HepG2 (cell line): ENCODE data around the gene STIM1. TPM values are rescaled to one million over a fixed set of nuclear protein-coding genes. Genes with fewer than 3 reads are reported as not detected.

Experiments
- ATAC-seq: fragments of 200-7000 bp; cut with Tn5 transposase; 3 replicates; pipeline ENCODE4 v1.9.1; 2020; ENCODE audit warnings: mild to moderate bottlenecking, moderate library complexity
- BruUV-seq: library from RNA; stranded (reverse); fragments of 400-500 nt; replicated peaks from 2 replicates; lab custom pipeline; 2021; lab: Mats Ljungman, UMichigan
- CTCF ChIA-PET: fragments of 300-600 bp; formaldehyde crosslinking; extraction: SDS; loops from one replicate; lab custom pipeline; 2021; ENCODE audit warnings: low total read pairs, inconsistent platforms, low intra/inter-chr PET ratio; lab: Yijun Ruan, JAX
- POLR2A ChIA-PET: fragments of 350-600 bp; sonication (Branson Sonifier 250); formaldehyde crosslinking; loops from one replicate; lab custom pipeline; 2020; ENCODE audit warnings: antibody characterized with exemption, inconsistent platforms; lab: Yijun Ruan, JAX
- DNase-seq: peaks from one replicate; pipeline ENCODE4 v3.0.0-alpha.2; 2015; ENCODE audit warnings: low spot score
- FAIRE-seq: peaks from 3 replicates; lab custom pipeline; 2011; peaks lifted over from hg19 to GRCh38; lab: Jason Lieb, UNC
- H2AFZ ChIP-seq: one replicate; pipeline ENCODE4 v1.6.1; 2011; ENCODE audit warnings: low read length, inconsistent platforms
- H3K27ac ChIP-seq: fragments of 300-600 bp; 3 replicates; pipeline ENCODE4 v1.8.0; 2011; ENCODE audit warnings: mixed run types, mild to moderate bottlenecking, mixed read lengths, low read length, inconsistent platforms; ENCODE audit not compliant: insufficient read depth; ENCODE audit errors: extremely low read length
- H3K27me3 ChIP-seq, 2 experiments: fragments of 200-600 bp in 1 of 2; 2 replicates in 1 of 2; 3 replicates in 1 of 2; pipeline versions ENCODE4 v1.6.0 to v1.8.0; 2011; ENCODE audit warnings: low read length in 2 of 2, mild to moderate bottlenecking in 2 of 2, moderate library complexity in 2 of 2, inconsistent platforms in 1 of 2; ENCODE audit not compliant: insufficient read depth in 2 of 2, control insufficient read depth in 1 of 2
- H3K36me3 ChIP-seq, 2 experiments: fragments of 200-600 bp in 1 of 2; replicated peaks in 1 of 2; 2 replicates in 1 of 2; 3 replicates in 1 of 2; pipeline versions ENCODE4 v1.5.1 to v1.8.0; 2011; ENCODE audit warnings: low read length in 2 of 2, inconsistent platforms in 1 of 2; ENCODE audit not compliant: insufficient read depth in 2 of 2, control insufficient read depth in 1 of 2
- H3K4me1 ChIP-seq: 2 replicates; pipeline ENCODE4 v1.5.1; 2012; ENCODE audit warnings: low read length, inconsistent platforms; ENCODE audit not compliant: insufficient read depth
- H3K4me2 ChIP-seq: 2 replicates; pipeline ENCODE4 v1.6.0; 2011; ENCODE audit warnings: low read depth, low read length, inconsistent platforms
- H3K4me3 ChIP-seq, 3 experiments: fragments of 200-600 bp in 1 of 3; sonication (generic), shearing (Covaris generic) in 1 of 3; replicated peaks in 1 of 3; 2 replicates each; pipeline ENCODE4 v1.5.1; 2011 to 2016; ENCODE audit warnings: low read length in 3 of 3, inconsistent platforms in 2 of 3, low read depth in 2 of 3, mild to moderate bottlenecking in 2 of 3, control low read depth in 1 of 3, mixed read lengths in 1 of 3; ENCODE audit not compliant: insufficient read depth in 1 of 3
- H3K79me2 ChIP-seq: one replicate; pipeline ENCODE4 v1.6.1; 2011; ENCODE audit warnings: low read length, inconsistent platforms; ENCODE audit not compliant: insufficient read depth
- H3K9ac ChIP-seq: 2 replicates; pipeline ENCODE4 v1.6.0; 2011; ENCODE audit warnings: mild to moderate bottlenecking, low read depth, low read length, inconsistent platforms; ENCODE audit not compliant: insufficient read depth
- H3K9me3 ChIP-seq: 2 replicates; pipeline ENCODE4 v1.5.1; 2012; ENCODE audit warnings: mild to moderate bottlenecking, low read length
- H4K20me1 ChIP-seq: 2 replicates; pipeline ENCODE4 v1.6.0; 2011; ENCODE audit warnings: inconsistent platforms, mild to moderate bottlenecking, low read length, moderate library complexity; ENCODE audit not compliant: insufficient read depth
- CREB1 ChIP-seq, 2 experiments: fragments of 450-650 bp in 1 of 2; IDR thresholded peaks; 2 replicates each; pipeline ENCODE4 v1.6.1; 2016 to 2017; ENCODE audit warnings: control low read depth in 1 of 2, mild to moderate bottlenecking in 1 of 2, missing compliant biosample characterization in 1 of 2, missing genetic modification characterization in 1 of 2
- IRF2 ChIP-seq: IDR thresholded peaks from 2 replicates; pipeline ENCODE4 v1.6.1; 2018; ENCODE audit warnings: missing genetic modification reagents, missing compliant biosample characterization
- ISX ChIP-seq: sonication (generic); formaldehyde crosslinking; conservative IDR thresholded peaks from 2 replicates; pipeline ENCODE4 v1.5.0; 2020; ENCODE audit warnings: missing genetic modification reagents
- KLF11 ChIP-seq: IDR thresholded peaks from 2 replicates; pipeline ENCODE4 v1.6.1; 2016; ENCODE audit warnings: missing compliant biosample characterization
- NFYB ChIP-seq: sonication (generic); formaldehyde crosslinking; IDR thresholded peaks from 2 replicates; pipeline ENCODE4 v1.4.0; 2020; ENCODE audit warnings: missing genetic modification reagents
- PAX8 ChIP-seq: sonication (generic); formaldehyde crosslinking; IDR thresholded peaks from 2 replicates; pipeline ENCODE4 v1.8.0; 2022; ENCODE audit warnings: mild to moderate bottlenecking, missing genetic modification reagents, borderline replicate concordance
- SP140L ChIP-seq: sonication (generic); formaldehyde crosslinking; IDR thresholded peaks from 2 replicates; pipeline ENCODE4 v1.4.0; 2020; ENCODE audit warnings: missing genetic modification reagents, borderline replicate concordance
- TMF1 ChIP-seq: sonication (generic); formaldehyde crosslinking; IDR thresholded peaks from 2 replicates; pipeline ENCODE4 v1.8.1; 2022; ENCODE audit warnings: low read depth, missing genetic modification reagents
- ZEB1 ChIP-seq: IDR thresholded peaks from 2 replicates; pipeline ENCODE4 v1.6.1; 2012; ENCODE audit warnings: mild to moderate bottlenecking, low read depth, inconsistent platforms; ENCODE audit not compliant: insufficient replicate concordance
- ZNF136 ChIP-seq: sonication (generic); formaldehyde crosslinking; IDR thresholded peaks from 2 replicates; pipeline ENCODE4 v1.8.1; 2022; ENCODE audit warnings: low read depth, mild to moderate bottlenecking, moderate library complexity, missing genetic modification reagents
- ZNF17 ChIP-seq: sonication (generic); formaldehyde crosslinking; IDR thresholded peaks from 2 replicates; pipeline ENCODE4 v1.5.0; 2020; ENCODE audit warnings: mild to moderate bottlenecking, missing genetic modification reagents
- ZNF343 ChIP-seq: sonication (generic); formaldehyde crosslinking; IDR thresholded peaks from 2 replicates; pipeline ENCODE4 v1.4.0; 2020; ENCODE audit warnings: mild to moderate bottlenecking, missing genetic modification reagents
- ZNF451 ChIP-seq: sonication (generic); formaldehyde crosslinking; IDR thresholded peaks from 2 replicates; pipeline ENCODE4 v1.5.0; 2020; ENCODE audit warnings: mild to moderate bottlenecking, missing genetic modification reagents
- ZNF556 ChIP-seq: sonication (generic); formaldehyde crosslinking; IDR thresholded peaks from 2 replicates; pipeline ENCODE4 v1.4.0; 2020; ENCODE audit warnings: mild to moderate bottlenecking, missing genetic modification reagents, borderline replicate concordance
- ZNF598 ChIP-seq: sonication (generic); formaldehyde crosslinking; IDR thresholded peaks from 2 replicates; pipeline ENCODE4 v1.5.1; 2020; ENCODE audit warnings: mild to moderate bottlenecking, missing genetic modification reagents, borderline replicate concordance
- ZNF724P ChIP-seq: sonication (generic); formaldehyde crosslinking; IDR thresholded peaks from 2 replicates; pipeline ENCODE4 v1.8.0; 2022; ENCODE audit warnings: missing genetic modification reagents, borderline replicate concordance
- WGBS: methylation state at CpG from one replicate; pipeline ENCODE4 v1.1.6; 2017; ENCODE audit warnings: low lambda C conversion rate; 5-methylcytosine and 5-hydroxymethylcytosine counted together
- in situ Hi-C: cut with HindIII; loops from 2 replicates; pipeline ENCODE4 v1.10.0; 2017; ENCODE audit warnings: low pct_unique_long_range_greater_than_20kb; ENCODE audit not compliant: extremely low pct_ligation_motif_present
- intact Hi-C: fragments of 100-400 bp; cut with micrococcal nuclease; formaldehyde crosslinking; loops from one replicate; pipeline ENCODE4 v1.10.0; 2022; ENCODE audit not compliant: unreplicated experiment
- polyA plus RNA-seq, 8 experiments: library from polyadenylated mRNA; depleted of rRNA in 3 of 8; stranded (reverse) in 7 of 8; unstranded in 1 of 8; fragments of >200 nt; fragmentation: Illumina TruSeq in 4 of 8; extraction: Trizol in 4 of 8; gene quantifications; 2 replicates each; pipeline versions ENCODE4 v1.2.1 to v1.2.3, GENCODE V29; 2011 to 2016; ENCODE audit warnings: low read depth in 4 of 8, missing spikeins in 1 of 8, mixed read lengths in 1 of 8; ENCODE audit not compliant: insufficient read depth in 1 of 8
- total RNA-seq, 5 experiments: library from RNA; depleted of rRNA; stranded (reverse); fragments of >200 nt; fragmentation: Illumina TruSeq; extraction: Trizol; gene quantifications; 2 replicates each; pipeline ENCODE4 v1.2.3, GENCODE V29; 2016; ENCODE audit warnings: low read depth in 1 of 5
- TF ChIP-seq, protein P1 (sequence below): sonication (generic); formaldehyde crosslinking; IDR thresholded peaks from 2 replicates; pipeline ENCODE4 v1.4.0; 2020; ENCODE audit warnings: missing genetic modification reagents, borderline replicate concordance

STIM1 gene
- total and polyA plus RNA-seq, 2 of the 13 experiments (the other 11 are each of a cell fraction or from before 2014, with no cell fraction given): 19.2 to 28.5 TPM

DNA sequence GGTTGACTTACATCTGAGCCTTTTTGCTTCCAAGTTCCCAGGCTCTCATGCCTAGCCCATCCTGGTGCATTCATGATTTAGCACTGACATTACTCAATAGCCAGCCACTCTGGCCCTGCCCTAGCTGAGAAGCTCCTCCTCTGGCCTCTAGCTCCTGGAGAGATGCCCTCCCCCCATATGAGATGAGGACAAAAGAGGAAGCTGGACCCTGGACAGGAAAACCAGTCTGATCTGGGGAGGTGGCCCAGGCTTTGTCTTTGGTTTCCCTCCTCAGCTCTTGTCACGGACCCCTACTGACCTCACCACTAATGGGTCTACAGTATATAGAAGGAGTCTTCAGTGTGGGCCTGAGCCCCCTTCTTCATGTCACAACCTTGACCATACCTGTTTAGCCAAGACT is 17.7 kb upstream of the STIM1 start:
- no peak overlapping the region for H3K4me2 ChIP-seq

More for the DNA sequence above, 17.7 kb upstream of the STIM1 start:
- Histone ChIP-seq H3K4me3 (no peak overlapping the region), H3K9me3 (no peaks in the 10 kb centered on the region), H3K9ac (no peak overlapping the region), H4K20me1 (peaks cover 5% of the 10 kb centered on the region; the same call in 1 of the 2 replicates), H3K27me3 (no peaks in the 10 kb centered on the region; a peak in 1 of 5 replicates), H3K27ac (no peak overlapping the region), H2AFZ (no peak overlapping the region), H3K36me3 (peaks cover 0 to 2% of the 10 kb centered on the region in 2 experiments; a peak in 3 of 5 replicates), H3K4me1 (peaks cover 59% of the 10 kb centered on the region)
- BruUV-seq: no TSS peak
- FAIRE-seq (peak; percentile 12), DNase-seq (no peak)
- ChIA-PET POLR2A (interaction anchor here (1.2 kb wide), 1 partner anchor 17 kb away, joined by 4 read pairs; the partner anchor contains the start of gene STIM1), CTCF (no interaction called here)
- in situ Hi-C loops: no loop called here
- no CpG with 5 or more reads among the region's 1 CpG for WGBS
- TF ChIP-seq IRF2 (CRISPR knock-in tag): no peak
- no peak for TF ChIP-seq SP140L
- no peak for TF ChIP-seq PAX8 (CRISPR knock-in tag)
- no peak for TF ChIP-seq ZEB1
- no peak for TF ChIP-seq ZNF343 (CRISPR knock-in tag)
- TF ChIP-seq NFYB (CRISPR knock-in tag): no peak
- no peak for TF ChIP-seq TMF1 (CRISPR knock-in tag)
- TF ChIP-seq ZNF136: no peak
- no peak for TF ChIP-seq ZNF556
- TF ChIP-seq ZNF451 (CRISPR knock-in tag): no peak
- no peak for TF ChIP-seq ZNF17 (CRISPR knock-in tag)
- no peak for TF ChIP-seq KLF11 (CRISPR knock-in tag)
- TF ChIP-seq, protein P1, sequence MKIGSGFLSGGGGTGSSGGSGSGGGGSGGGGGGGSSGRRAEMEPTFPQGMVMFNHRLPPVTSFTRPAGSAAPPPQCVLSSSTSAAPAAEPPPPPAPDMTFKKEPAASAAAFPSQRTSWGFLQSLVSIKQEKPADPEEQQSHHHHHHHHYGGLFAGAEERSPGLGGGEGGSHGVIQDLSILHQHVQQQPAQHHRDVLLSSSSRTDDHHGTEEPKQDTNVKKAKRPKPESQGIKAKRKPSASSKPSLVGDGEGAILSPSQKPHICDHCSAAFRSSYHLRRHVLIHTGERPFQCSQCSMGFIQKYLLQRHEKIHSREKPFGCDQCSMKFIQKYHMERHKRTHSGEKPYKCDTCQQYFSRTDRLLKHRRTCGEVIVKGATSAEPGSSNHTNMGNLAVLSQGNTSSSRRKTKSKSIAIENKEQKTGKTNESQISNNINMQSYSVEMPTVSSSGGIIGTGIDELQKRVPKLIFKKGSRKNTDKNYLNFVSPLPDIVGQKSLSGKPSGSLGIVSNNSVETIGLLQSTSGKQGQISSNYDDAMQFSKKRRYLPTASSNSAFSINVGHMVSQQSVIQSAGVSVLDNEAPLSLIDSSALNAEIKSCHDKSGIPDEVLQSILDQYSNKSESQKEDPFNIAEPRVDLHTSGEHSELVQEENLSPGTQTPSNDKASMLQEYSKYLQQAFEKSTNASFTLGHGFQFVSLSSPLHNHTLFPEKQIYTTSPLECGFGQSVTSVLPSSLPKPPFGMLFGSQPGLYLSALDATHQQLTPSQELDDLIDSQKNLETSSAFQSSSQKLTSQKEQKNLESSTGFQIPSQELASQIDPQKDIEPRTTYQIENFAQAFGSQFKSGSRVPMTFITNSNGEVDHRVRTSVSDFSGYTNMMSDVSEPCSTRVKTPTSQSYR (CRISPR knock-in tag): no peak
- no peak for TF ChIP-seq ZNF724P (CRISPR knock-in tag)
- TF ChIP-seq ZNF598 (CRISPR knock-in tag): no peak
- TF ChIP-seq CREB1 (IDR thresholded peaks at IDR 0.05): no peak
- TF ChIP-seq CREB1 (CRISPR knock-in tag; IDR thresholded peaks at IDR 0.05): no peak
- no peak for TF ChIP-seq ISX (CRISPR knock-in tag)
- TF ChIP-seq, all 625 proteins: peak for 0
- peaks cover 23% of the 10 kb centered on the region for H3K79me2 ChIP-seq
- no peak for ATAC-seq
- intact Hi-C loops: no loop called here
